ENCODE results near the gene OGDHL.

DNA sequence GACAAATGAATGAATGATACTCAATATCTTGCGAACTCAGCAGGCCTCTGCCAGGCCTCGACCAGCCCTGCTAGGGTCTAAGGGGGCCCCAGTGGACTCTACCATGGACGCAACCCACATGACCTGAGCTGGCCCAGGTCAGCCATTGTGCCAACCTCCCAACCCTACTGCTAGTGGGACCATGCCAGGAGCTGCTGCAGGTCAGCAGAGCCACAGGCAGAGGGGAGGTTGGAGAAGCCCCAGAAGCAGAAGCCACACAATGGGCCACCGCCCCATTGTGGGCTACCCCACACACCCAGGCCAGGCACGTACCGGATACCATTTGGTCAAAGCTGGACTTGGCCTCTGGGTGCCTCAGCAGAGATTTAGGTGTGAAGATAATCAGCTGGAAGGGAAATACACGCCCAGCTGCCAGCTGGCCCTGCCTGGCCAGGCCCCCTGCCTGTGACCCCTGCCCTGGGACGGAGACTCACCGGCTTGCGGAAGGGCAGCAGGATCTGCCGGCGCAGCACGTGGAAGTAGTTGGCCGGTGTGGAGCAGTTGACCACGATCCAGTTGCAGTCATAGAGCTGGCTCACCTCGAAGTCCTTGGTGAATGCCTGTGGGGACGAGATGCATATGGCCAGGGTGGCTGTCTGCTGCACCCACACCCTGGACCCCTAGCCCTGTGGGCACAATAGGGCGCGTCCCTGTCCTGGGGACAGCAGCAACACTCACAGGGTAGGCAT, 24.5 kb downstream of the OGDHL start:
- TF ChIP-seq POLR2A (IDR thresholded peaks at IDR 0.05; ENCODE audit: low read depth, low read length) (no peak), POLR2AphosphoS5 (IDR thresholded peaks at IDR 0.05; ENCODE audit: low read depth, low read length) (no peak), TAF1 (IDR thresholded peaks at IDR 0.05; ENCODE audit: borderline replicate concordance, low read depth, low read length) (no peak)
